HG02870 (cell line): ENCODE data around the gene TTC39B.

Experiments
- ATAC-seq: cut with Tn5 transposase; IDR thresholded peaks from one replicate; pipeline ENCODE4 v1.9.1; 2021; ENCODE audit warnings: mild to moderate bottlenecking, moderate library complexity; ENCODE audit not compliant: unreplicated experiment

Gene TTC39B

GRCh38 chr9:15187589-15187988 is 119.4 kb downstream of the TTC39B start:
- no peak for ATAC-seq

GRCh38 chr9:15182730-15183129 is 124.3 kb downstream of the TTC39B start:
- ATAC-seq, result no peak

- ATAC-seq, result no peak
Observed at GRCh38 chr9:15182101-15182551, 124.9 kb downstream of the TTC39B start.

GRCh38 chr9:15180124-15180523 is 126.9 kb downstream of the TTC39B start:
- ATAC-seq, result peak; percentile 65

- ATAC-seq, result no peak
Observed at GRCh38 chr9:15178631-15179030, 128.4 kb downstream of the TTC39B start.

GRCh38 chr9:15176836-15177235 is 130.2 kb downstream of the TTC39B start:
- no peak for ATAC-seq

- ATAC-seq, result no peak
Observed at GRCh38 chr9:15163931-15164330, 143.1 kb downstream of the TTC39B start.

GRCh38 chr9:15161753-15162152 is 145.3 kb downstream of the TTC39B start:
- no peak for ATAC-seq

GRCh38 chr9:15160673-15161072 is 146.3 kb downstream of the TTC39B start:
- ATAC-seq, result peak; percentile 51

GRCh38 chr9:15158064-15158463 is 149.0 kb downstream of the TTC39B start:
- ATAC-seq, result no peak

- no peak for ATAC-seq
Observed at GRCh38 chr9:15157381-15157780, 149.6 kb downstream of the TTC39B start.

- ATAC-seq, result no peak
Observed at GRCh38 chr9:15156241-15156640, 150.8 kb downstream of the TTC39B start.

GRCh38 chr9:15155826-15156225 is 151.2 kb downstream of the TTC39B start:
- no peak for ATAC-seq

GRCh38 chr9:15155323-15155722 is 151.7 kb downstream of the TTC39B start:
- ATAC-seq, result no peak

- no peak for ATAC-seq
Observed at GRCh38 chr9:15154677-15155076, 152.3 kb downstream of the TTC39B start.

GRCh38 chr9:15153961-15154360 is 153.1 kb downstream of the TTC39B start:
- no peak for ATAC-seq

- ATAC-seq, result no peak
Observed at GRCh38 chr9:15150939-15151338, 156.1 kb downstream of the TTC39B start.

GRCh38 chr9:15149450-15149849 is 157.6 kb downstream of the TTC39B start:
- no peak for ATAC-seq

- no peak for ATAC-seq
Observed at GRCh38 chr9:15146268-15146700, 160.7 kb downstream of the TTC39B start.

GRCh38 chr9:15144622-15145061 is 162.4 kb downstream of the TTC39B start:
- ATAC-seq, result no peak

- ATAC-seq, result peak; percentile 98
Observed at GRCh38 chr9:15142878-15143534, 164.0 kb downstream of the TTC39B start.

- no peak for ATAC-seq
Observed at GRCh38 chr9:15140051-15140450, 167.0 kb downstream of the TTC39B start.

- ATAC-seq, result no peak
Observed at GRCh38 chr9:15139469-15139868, 167.5 kb downstream of the TTC39B start.
